Subcutaneous abdominal adipose tissue (tissue), 5 donors: ENCODE data around the gene SARDH.

Experiments
- H3K27ac ChIP-seq: one replicate; pipeline ENCODE4 v1.7.0; 2013; ENCODE audit warnings: low read depth, mild to moderate bottlenecking, inconsistent platforms, low read length, moderate library complexity
- H3K27me3 ChIP-seq, 5 donors: one replicate each; pipeline ENCODE4 v1.7.0; 2013; ENCODE audit warnings: low read length in 5 of 5, inconsistent platforms in 1 of 5; ENCODE audit not compliant: control insufficient read depth in 5 of 5, insufficient read depth in 4 of 5
- H3K36me3 ChIP-seq, 5 donors: one replicate each; pipeline ENCODE4 v1.7.0; 2013; ENCODE audit warnings: low read length in 5 of 5; ENCODE audit not compliant: control insufficient read depth in 5 of 5, insufficient read depth in 5 of 5
- H3K4me1 ChIP-seq, 5 donors: one replicate each; pipeline ENCODE4 v1.7.0; 2013; ENCODE audit warnings: low read length in 5 of 5, mild to moderate bottlenecking in 3 of 5, moderate library complexity in 1 of 5; ENCODE audit not compliant: control insufficient read depth in 5 of 5, insufficient read depth in 5 of 5
- H3K4me3 ChIP-seq, 5 donors: one replicate each; pipeline ENCODE4 v1.7.0; 2013; ENCODE audit warnings: low read length in 5 of 5, low read depth in 1 of 5
- H3K9ac ChIP-seq, 5 donors: one replicate each; pipeline ENCODE4 v1.7.0; 2013; ENCODE audit warnings: low read length in 5 of 5, mild to moderate bottlenecking in 4 of 5, moderate library complexity in 3 of 5
- H3K9me3 ChIP-seq, 5 donors: one replicate each; pipeline ENCODE4 v1.7.0; 2013; ENCODE audit warnings: low read length in 5 of 5; ENCODE audit not compliant: control insufficient read depth in 5 of 5
- donor health status: healthy.
- donor health status: healthy.
- donor health status: healthy.
- donor health status: healthy.
- donor health status: healthy.

Gene SARDH

DNA sequence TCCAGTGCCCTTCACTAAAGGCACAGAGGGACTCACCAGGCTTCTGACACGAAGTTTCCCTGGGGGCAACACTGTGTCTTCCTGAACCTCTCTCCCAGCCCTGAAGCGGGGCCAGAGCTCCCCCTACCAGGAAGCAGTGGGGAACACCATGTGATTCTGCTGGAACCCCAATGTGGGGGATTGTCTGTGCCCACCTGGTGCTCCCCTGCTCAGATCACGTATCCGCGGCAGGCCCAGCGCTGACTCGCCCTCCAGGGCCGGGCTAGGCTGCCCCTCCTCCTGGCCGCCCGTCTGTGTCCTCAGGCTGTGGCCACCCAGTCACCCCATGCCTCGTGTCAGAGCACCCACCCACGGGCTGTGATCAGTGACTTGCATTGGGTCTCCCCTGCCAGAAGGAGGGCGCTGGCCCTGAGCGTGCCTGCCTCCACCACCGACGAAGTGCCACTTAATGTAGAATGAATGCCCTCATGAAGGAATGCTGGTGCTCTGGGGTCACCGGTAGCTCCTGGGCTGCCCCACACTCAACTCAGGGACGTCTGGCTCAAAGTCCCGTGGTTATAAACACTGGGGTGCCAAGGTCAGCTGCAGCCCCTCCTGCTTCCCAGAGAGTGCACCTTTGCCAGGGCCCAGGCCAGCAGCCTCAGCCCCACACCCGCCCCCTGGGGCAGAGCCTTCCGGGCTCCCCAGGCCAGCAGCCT is 22.1 kb downstream of the SARDH start:
- Histone ChIP-seq H3K9me3 (no peaks in the 10 kb centered on the region), H3K27ac (peak overlapping the region; percentile 30), H3K36me3 (no peaks in the 10 kb centered on the region), H3K9ac (peak overlapping the region in 1 of 5 donors; percentile 19), H3K27me3 (peaks cover 14 to 45% (median 30%) of the 10 kb centered on the region in 5 donors), H3K4me3 (no peak overlapping the region), H3K4me1 (peaks cover 3 to 33% (median 22%) of the 10 kb centered on the region in 5 donors)

DNA sequence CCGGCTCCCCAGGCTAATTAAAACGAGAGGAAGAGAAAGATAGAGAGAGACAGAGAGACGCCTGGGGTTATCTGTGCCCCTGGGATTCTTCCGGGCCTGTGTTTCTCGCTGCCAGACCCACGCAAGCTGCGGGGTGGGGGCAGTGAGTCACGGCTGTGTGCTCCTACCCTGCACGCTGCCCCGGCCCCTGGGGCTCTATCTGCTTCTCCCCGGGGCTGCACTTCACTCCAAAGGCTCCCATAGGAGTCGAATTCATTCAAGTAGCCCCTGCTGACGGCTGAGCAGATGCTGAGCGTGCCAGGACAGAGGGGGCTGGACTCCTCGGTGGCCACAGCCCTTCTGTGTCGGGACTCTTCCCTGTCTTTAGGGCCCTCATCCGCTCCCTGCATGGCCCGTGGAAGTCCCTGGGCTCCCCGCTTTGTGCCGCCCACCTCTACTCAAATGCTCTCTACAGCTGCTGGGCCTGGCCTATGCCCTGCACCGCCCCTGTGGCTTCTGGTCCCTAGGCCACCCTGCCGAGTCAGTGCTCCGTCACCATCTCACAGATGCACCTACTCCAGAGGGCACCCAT is 22.8 kb downstream of the SARDH start:
- Histone ChIP-seq H3K27me3 (peaks cover 15 to 44% (median 33%) of the 10 kb centered on the region in 5 donors), H3K4me1 (peaks cover 3 to 33% (median 22%) of the 10 kb centered on the region in 5 donors), H3K4me3 (no peak overlapping the region), H3K36me3 (no peaks in the 10 kb centered on the region), H3K27ac (peak overlapping the region; percentile 30), H3K9ac (peak overlapping the region in 1 of 5 donors; percentile 19), H3K9me3 (no peaks in the 10 kb centered on the region)

DNA sequence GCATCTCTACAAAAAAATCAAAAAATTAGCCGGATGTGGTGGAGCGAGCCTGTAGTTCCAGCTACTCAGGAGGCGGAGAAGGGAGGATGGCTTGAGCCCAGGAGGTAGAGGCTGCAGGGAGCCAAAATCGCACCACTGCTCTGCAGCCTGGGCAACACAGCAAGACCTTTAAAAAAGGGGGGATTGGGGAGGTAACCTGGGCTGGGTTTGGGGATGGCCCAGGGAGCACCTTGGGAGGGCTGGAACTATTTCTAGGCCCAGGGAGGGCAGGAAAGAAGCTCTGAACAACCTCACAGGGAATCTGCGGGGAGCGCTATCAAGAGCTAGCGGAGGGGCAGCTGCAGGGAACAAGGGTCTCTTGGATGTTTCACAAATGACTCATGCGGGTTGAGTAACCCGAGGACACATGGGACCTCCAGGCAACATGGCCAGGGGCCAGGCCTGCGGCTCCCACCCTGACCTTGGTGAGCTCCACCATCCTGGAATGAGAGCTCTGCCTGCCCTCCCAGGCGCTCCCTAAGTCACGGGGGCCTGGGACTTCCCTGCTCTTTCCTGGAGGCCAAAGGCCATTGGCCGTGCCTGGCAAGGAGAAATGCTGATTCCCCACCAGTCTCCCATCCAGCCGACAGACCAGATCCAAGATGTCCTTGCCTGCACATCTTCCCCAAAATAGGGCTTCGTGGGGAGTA is 23.4 kb downstream of the SARDH start:
- peaks cover 18 to 46% (median 34%) of the 10 kb centered on the region in 5 donors for H3K27me3 ChIP-seq
- H3K27ac ChIP-seq = peak overlapping the region; percentile 30
- H3K4me1 ChIP-seq = peaks cover 3 to 33% (median 22%) of the 10 kb centered on the region in 5 donors
- H3K36me3 ChIP-seq = no peaks in the 10 kb centered on the region
- no peaks in the 10 kb centered on the region for H3K9me3 ChIP-seq
- H3K4me3 ChIP-seq = no peak overlapping the region
- peak overlapping the region in 1 of 5 donors; percentile 19 for H3K9ac ChIP-seq

DNA sequence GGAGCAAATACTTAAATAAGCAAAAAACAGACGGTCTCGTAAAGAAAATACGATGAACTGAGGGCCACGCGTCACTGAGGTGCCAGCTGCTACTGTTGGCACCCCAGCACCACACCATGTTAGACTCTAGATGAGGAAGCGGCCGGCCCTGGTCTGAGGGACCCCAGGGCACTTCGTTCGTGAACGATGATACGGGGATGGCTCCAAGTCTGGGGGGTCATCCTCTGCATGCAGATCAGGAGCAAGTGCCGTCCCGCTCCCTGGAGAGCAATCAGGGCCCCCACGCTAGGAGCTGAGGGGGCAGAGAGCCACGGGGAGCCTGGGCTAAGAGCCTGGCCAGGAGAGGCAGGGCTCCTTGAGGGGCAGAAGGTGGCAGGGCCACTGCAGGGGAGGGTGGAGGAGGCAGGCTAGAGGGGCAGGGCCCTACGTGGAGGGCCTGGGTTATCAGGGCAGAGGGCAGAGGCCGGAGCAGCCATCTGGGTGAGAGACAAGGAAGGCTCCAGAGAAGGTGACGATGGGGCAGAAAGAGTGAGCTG is 24.1 kb downstream of the SARDH start:
- Histone ChIP-seq H3K4me3 (no peak overlapping the region), H3K27ac (no peak overlapping the region), H3K36me3 (no peaks in the 10 kb centered on the region), H3K27me3 (peaks cover 16 to 46% (median 34%) of the 10 kb centered on the region in 5 donors), H3K9me3 (no peaks in the 10 kb centered on the region), H3K9ac (no peak overlapping the region), H3K4me1 (peaks cover 3 to 33% (median 22%) of the 10 kb centered on the region in 5 donors)

DNA sequence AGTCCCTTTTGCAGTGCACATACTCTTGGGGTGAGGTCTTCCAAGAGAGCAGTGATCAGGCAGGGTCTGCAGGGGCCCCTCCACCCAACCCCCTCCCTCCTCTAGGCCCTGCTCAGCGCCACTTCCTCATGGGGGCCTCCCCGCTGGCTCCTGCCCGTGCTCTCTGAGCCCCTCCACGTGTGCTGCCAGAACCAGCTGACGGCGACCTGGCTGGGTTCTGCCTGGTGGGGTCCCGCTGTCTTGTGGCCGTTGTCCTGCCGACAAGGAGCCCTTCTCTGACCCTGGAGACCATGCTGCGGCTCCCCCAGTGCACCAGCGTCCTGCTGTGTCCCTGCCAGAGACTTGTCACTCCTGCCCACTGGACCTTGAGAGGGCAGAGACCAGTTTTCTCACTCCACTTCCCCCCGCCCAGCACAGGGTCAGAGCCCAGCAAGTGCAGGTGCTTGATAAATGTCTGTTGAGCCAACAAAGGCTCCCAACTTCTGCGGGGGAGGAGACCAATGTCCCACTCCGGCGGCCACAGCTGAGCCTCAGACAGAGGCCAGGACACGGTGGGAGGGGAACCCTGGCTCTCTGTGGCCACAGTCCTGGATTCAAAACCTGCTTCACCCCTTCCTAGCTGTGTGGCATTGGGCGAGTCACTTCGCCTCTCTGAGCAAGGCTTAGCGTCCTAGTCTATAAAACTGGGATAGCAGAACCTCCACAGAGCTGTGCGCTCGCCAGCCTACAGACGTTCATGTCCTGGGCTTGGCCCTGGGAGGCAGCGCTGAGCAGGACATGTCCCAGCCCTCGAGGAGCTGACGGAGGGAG is 24.8 kb downstream of the SARDH start:
- Histone ChIP-seq H3K27ac (no peak overlapping the region), H3K4me3 (no peak overlapping the region), H3K9ac (no peak overlapping the region), H3K9me3 (no peaks in the 10 kb centered on the region), H3K36me3 (no peaks in the 10 kb centered on the region), H3K4me1 (peaks cover 3 to 33% (median 22%) of the 10 kb centered on the region in 5 donors), H3K27me3 (peaks cover 10 to 46% (median 31%) of the 10 kb centered on the region in 5 donors)

DNA sequence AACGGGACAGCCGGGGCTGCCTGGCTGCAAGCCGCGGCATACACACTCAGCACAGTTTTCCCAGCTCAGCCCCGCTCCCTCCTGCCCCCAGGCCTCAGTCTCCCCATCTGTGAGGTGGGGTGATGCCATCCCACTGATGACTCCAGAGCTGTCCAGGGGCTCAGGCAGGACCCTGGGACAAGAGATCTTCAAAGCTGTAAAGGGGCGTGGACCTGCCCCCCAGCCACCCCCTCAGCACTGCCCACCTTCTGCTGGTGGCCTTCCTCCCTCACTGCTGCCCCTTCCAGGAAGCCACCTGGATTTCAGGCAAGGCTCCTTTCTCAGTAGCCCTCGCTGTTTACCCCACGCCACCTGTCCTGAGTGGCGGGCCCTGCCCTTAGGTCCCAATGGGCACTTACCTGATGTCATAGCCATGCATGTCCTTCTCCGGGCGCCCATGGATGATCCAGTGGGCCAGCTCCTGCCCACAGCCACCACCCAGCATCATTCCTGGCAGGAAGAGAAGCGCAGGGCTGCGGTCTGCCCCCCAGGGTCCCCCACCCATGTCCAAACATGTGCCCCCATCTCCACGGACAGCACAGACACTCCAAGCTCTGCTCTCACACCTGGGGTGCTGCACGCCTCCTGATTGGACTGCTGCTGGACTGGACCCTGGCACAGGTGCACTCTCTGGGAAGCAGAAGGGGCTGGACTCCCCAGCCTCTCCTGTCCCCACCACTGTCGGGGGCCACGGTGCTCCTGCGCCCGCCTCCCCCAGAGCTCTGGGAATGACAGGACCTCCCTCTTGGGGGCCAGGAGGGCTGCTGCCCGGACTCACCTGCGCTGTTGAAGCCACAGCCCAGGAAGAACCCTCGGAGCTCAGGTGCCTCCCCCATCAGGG is 25.7 kb downstream of the SARDH start:
- Histone ChIP-seq H3K36me3 (no peaks in the 10 kb centered on the region), H3K9ac (no peak overlapping the region), H3K27ac (no peak overlapping the region), H3K4me1 (peaks cover 3 to 39% (median 26%) of the 10 kb centered on the region in 5 donors), H3K9me3 (no peaks in the 10 kb centered on the region), H3K4me3 (no peak overlapping the region), H3K27me3 (peaks cover 9 to 46% (median 31%) of the 10 kb centered on the region in 5 donors)

DNA sequence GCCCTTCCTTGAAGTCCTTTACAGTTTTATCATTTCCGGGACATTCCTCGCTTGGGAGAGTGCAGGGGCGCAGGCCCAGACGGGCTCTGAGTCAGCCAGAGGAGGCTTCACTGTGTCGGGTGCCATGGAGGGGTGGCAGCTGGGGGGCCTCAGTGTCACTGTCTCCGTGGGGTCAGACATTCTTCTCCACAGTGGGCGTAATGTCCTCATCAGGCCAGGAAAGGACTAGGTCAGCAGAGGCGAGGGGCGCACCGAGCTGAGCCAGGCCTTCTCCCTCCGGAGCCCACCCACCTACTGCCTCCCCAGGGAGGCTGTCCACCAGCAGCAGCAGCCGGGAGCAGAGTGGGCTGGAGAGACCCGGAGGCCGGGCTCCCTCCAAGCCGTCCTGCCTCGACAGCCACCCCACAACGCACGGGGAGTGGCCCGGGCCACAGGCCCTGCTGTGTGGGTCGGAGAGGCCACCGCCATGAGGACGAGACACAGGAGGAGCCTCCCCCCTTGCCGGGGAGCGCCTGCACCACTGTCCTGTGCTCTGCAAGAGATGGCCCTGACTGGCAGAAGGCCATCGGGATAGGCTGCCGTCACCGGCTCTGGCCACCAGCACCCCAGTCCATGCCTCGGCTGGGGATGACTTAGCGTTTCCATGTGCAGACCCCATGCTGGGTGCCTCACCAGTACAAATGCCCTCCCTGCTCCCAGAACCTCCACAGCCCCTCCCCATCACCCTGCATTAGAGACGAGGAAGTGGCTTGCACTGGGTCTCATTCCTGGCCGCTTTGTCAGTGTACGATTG is 26.5 kb downstream of the SARDH start:
- H3K9ac ChIP-seq = no peak overlapping the region
- peaks cover 3 to 43% (median 31%) of the 10 kb centered on the region in 5 donors for H3K4me1 ChIP-seq
- H3K4me3 ChIP-seq = no peak overlapping the region
- no peaks in the 10 kb centered on the region for H3K36me3 ChIP-seq
- peaks cover 9 to 39% (median 31%) of the 10 kb centered on the region in 5 donors for H3K27me3 ChIP-seq
- no peaks in the 10 kb centered on the region for H3K9me3 ChIP-seq
- H3K27ac ChIP-seq = no peak overlapping the region

DNA sequence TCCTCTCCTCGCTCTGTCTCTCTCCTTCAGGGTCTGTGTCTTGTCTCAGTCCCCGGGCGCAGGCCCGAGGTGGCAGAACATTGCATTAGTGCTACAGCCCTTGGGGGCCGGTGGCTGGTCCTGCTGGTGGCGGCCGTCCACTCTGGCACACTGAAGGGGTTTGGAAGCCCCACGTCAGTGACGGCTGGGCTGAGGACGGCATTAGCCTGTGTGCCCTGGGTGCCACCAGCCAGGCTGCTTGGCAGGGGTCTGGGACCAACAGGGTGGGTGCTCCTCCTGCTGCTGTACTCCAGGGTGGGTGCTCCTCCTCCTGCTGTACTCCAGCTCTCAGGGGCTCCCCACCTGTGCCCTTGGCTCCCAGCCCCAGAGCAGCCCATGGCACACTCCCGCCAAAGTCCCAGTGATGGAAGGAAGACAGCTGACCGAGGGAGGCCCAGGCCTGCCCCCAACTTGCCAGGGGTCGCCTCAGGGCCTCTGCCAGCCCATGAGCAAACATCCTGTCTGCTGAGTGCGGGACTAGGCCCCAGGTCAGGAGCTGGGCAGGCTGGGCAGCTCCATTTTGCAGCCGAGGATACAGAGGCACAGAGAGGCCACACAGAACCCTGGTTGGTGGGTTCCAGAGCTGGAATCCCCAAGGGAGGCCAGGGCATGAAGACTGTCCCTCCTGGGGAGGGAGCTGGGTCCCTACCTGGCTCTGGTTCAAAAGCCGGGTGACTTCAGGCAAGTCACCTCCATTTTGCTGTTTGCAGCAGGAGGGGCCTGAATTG is 27.3 kb downstream of the SARDH start:
- H3K4me1 ChIP-seq = peaks cover 3 to 37% (median 26%) of the 10 kb centered on the region in 5 donors
- H3K9me3 ChIP-seq = no peaks in the 10 kb centered on the region
- H3K4me3 ChIP-seq = no peak overlapping the region
- no peak overlapping the region for H3K27ac ChIP-seq
- H3K27me3 ChIP-seq = peaks cover 9 to 32% (median 25%) of the 10 kb centered on the region in 5 donors
- no peak overlapping the region for H3K9ac ChIP-seq
- no peaks in the 10 kb centered on the region for H3K36me3 ChIP-seq
